ENCODE results near the gene RNF169. TPM values are rescaled to one million over a fixed set of nuclear protein-coding genes. Genes with fewer than 3 reads are reported as not detected.

Gene RNF169
- total RNA-seq, 4 donors from 2014 or later: 16.2 to 26.6 (median 20.6) TPM

DNA sequence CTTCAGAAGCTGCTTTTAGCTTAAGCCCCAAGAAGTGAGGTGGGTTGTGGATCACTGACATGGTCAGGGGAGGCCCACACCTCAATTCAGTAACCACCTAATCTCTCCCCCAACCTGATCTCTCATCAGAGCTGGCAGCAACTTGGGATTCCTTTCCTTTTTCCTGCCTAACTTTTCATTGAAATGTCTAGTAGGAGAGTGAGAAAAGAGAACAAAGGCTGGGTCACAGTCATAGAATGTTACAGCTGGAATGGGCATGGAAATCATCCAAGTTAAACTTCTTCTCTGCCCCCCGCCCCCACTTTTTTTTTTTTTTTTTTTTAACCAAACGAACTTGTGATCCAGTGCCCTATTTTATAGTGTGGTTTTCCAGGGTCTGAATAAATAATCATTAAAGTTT, 91.8 kb downstream of the RNF169 start:
- no peak overlapping the region for H3K4me3 ChIP-seq
- WGBS: 73% methylated on average over 2 of the region's 2 CpGs
- no peaks in the 10 kb centered on the region for H3K9me3 ChIP-seq
- TF ChIP-seq EP300 (IDR thresholded peaks at IDR 0.05) (no peak), CTCF (IDR thresholded peaks at IDR 0.05) (no peak), POLR2A (IDR thresholded peaks at IDR 0.05; ENCODE audit: low read depth) (no peak), POLR2AphosphoS5 (IDR thresholded peaks at IDR 0.05) (no peak)
- intact Hi-C loops (cut with DNase I): no loop called here
- H3K27me3 ChIP-seq: no peaks in the 10 kb centered on the region
- no peak overlapping the region for H3K27ac ChIP-seq (replicated peaks in 1 of 4)
- H3K36me3 ChIP-seq: peaks cover 22 to 71% (median 46%) of the 10 kb centered on the region in 4 donors
- DNase-seq (ENCODE audit: extremely low spot score): no peak
- peaks cover 0 to 13% (median 6%) of the 10 kb centered on the region in 4 donors for H3K4me1 ChIP-seq

DNA sequence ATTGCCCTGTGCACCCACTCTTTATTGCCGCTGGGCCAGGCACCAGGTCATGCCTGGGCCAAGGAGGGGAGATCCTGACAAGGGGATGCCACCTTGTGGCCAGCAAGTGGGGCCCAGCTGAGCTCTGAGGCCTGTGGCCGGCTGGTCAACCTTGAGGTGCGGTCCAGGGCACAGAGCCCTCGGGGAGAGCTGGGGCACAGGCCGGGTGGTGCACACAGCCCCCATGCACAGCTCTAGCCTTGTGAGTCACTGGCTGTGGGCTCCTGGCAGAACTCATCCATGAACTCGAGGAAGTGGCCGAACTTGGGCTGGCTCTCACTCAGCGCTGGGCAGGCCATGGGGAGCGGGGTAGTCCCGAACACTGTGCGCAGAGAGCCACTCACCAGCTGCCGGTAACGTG, 94.3 kb downstream of the RNF169 start:
- no peak for TF ChIP-seq POLR2A (IDR thresholded peaks at IDR 0.05; ENCODE audit: low read depth)
- no peak for TF ChIP-seq POLR2AphosphoS5 (IDR thresholded peaks at IDR 0.05)
- TF ChIP-seq CTCF (IDR thresholded peaks at IDR 0.05): no peak
- no peak for TF ChIP-seq EP300 (IDR thresholded peaks at IDR 0.05)
- DNase-seq (ENCODE audit: extremely low spot score): peak; percentile 83
- H3K4me3 ChIP-seq: no peak overlapping the region
- H3K9me3 ChIP-seq: no peaks in the 10 kb centered on the region
- H3K27me3 ChIP-seq: no peaks in the 10 kb centered on the region
- 96% methylated on average over 10 of the region's 13 CpGs for WGBS
- H3K36me3 ChIP-seq: peaks cover 5 to 74% (median 38%) of the 10 kb centered on the region in 4 donors
- H3K4me1 ChIP-seq: no peaks in the 10 kb centered on the region
- no peak overlapping the region for H3K27ac ChIP-seq (replicated peaks in 1 of 4)
- intact Hi-C loops (cut with DNase I): no loop called here

GRCh38 chr11:74844072-74844471, 95.4 kb downstream of the RNF169 start:
- H3K4me3 ChIP-seq: no peak overlapping the region
- TF ChIP-seq CTCF (IDR thresholded peaks at IDR 0.05): no peak
- no peak for TF ChIP-seq EP300 (IDR thresholded peaks at IDR 0.05)
- no peak for TF ChIP-seq POLR2A (IDR thresholded peaks at IDR 0.05; ENCODE audit: low read depth)
- no peak for TF ChIP-seq POLR2AphosphoS5 (IDR thresholded peaks at IDR 0.05)
- DNase-seq (ENCODE audit: extremely low spot score): peak; percentile 64
- WGBS: 96% methylated on average over 3 of the region's 3 CpGs
- no peaks in the 10 kb centered on the region for H3K27me3 ChIP-seq
- H3K27ac ChIP-seq (replicated peaks in 1 of 4): no peak overlapping the region
- H3K9me3 ChIP-seq: no peaks in the 10 kb centered on the region
- no peaks in the 10 kb centered on the region for H3K4me1 ChIP-seq
- peaks cover 5 to 78% (median 41%) of the 10 kb centered on the region in 4 donors for H3K36me3 ChIP-seq
- intact Hi-C loops (cut with DNase I): no loop called here

DNA sequence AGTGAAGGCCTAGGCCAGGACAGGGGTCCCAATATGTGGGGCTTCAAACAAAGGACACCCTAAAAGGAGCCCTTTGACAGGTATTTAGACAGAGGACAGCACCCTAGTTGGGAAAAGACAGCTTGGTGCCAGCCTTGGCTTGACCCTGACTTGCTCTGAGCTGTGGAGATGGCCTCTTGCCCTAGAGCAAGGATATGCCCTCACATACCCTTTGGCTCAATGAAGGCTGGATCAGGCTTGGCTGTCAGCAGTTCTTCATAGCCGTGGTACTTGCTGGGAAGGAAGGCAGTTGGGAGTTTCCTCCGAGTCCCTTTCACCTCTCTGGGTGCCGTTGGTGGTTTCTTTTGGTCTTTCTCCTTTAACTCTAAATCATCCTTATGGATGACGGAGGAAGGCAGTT, 96.2 kb downstream of the RNF169 start:
- Histone ChIP-seq H3K27me3 (no peaks in the 10 kb centered on the region), H3K27ac (replicated peaks in 1 of 4) (no peak overlapping the region), H3K9me3 (no peaks in the 10 kb centered on the region), H3K36me3 (peaks cover 5 to 78% (median 44%) of the 10 kb centered on the region in 4 donors), H3K4me1 (no peaks in the 10 kb centered on the region), H3K4me3 (no peak overlapping the region)
- 98% methylated on average over 4 of the region's 4 CpGs for WGBS
- intact Hi-C loops (cut with DNase I): no loop called here
- TF ChIP-seq POLR2A (IDR thresholded peaks at IDR 0.05; ENCODE audit: low read depth) (no peak), CTCF (IDR thresholded peaks at IDR 0.05) (no peak), POLR2AphosphoS5 (IDR thresholded peaks at IDR 0.05) (no peak), EP300 (IDR thresholded peaks at IDR 0.05) (no peak)
- peak; percentile 55 for DNase-seq (ENCODE audit: extremely low spot score)

DNA sequence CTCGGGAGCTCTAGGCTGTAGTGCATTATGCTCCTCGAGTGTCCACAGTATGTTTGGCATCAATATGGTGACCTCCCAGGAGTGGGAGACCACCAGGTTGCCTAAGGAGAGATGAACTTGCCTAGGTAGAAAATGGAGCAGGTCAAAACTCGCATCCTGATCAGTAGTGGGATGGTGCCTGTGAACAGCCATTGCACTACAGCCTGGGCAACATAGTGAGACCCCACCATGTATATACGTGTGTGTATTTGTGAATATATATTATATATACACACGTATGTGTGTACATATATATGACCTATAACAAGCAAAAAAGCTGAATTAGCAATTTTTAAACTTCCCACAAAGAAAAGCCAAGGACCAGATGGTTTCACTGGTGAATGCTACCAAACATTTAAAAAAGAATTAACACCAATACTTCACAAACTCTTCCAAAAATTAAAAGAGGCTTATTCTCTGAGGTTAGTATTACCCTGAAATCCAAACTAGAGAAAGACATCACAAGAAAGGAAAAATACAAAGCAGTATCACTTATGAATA, 97.4 kb downstream of the RNF169 start:
- Histone ChIP-seq H3K9me3 (no peaks in the 10 kb centered on the region), H3K27me3 (no peaks in the 10 kb centered on the region), H3K27ac (replicated peaks in 1 of 4) (no peak overlapping the region), H3K4me1 (no peaks in the 10 kb centered on the region), H3K4me3 (no peak overlapping the region), H3K36me3 (peaks cover 5 to 88% (median 50%) of the 10 kb centered on the region in 4 donors)
- intact Hi-C loops (cut with DNase I): no loop called here
- 91% methylated on average over 5 of the region's 5 CpGs for WGBS
- no peak for TF ChIP-seq CTCF (IDR thresholded peaks at IDR 0.05)
- TF ChIP-seq POLR2AphosphoS5 (IDR thresholded peaks at IDR 0.05): no peak
- no peak for TF ChIP-seq EP300 (IDR thresholded peaks at IDR 0.05)
- no peak for TF ChIP-seq POLR2A (IDR thresholded peaks at IDR 0.05; ENCODE audit: low read depth)
- no peak for DNase-seq (ENCODE audit: extremely low spot score)
